Measurements from ENCODE around the gene RIPPLY2. TPM values are rescaled to one million over a fixed set of nuclear protein-coding genes. Genes with fewer than 3 reads are reported as not detected.

The RIPPLY2 gene
- total and polyA plus RNA-seq, 12 donors = 0.53 to 2.7 (median 0.83) TPM; not detected in 5

- Histone ChIP-seq H3K27me3 (no peaks in the 10 kb centered on the region), H3K9me3 (replicated peaks in 1 of 3) (no peaks in the 10 kb centered on the region), H3K4me3 (no peak overlapping the region), H3K27ac (no peak overlapping the region), H3K36me3 (replicated peaks in 1 of 2) (peaks cover 0 to 6% of the 10 kb centered on the region in 2 donors), H3K4me1 (replicated peaks in 1 of 2) (peaks cover 6 to 18% of the 10 kb centered on the region in 2 donors)
- 88 to 89% (median 89%) methylated on average over 4 of the region's 4 CpGs for WGBS, 4 donors
- intact Hi-C loops (cut with DNase I) = no loop called here
- no peak for DNase-seq
- TF ChIP-seq CTCF (IDR thresholded peaks at IDR 0.05) = no peak
- TF ChIP-seq POLR2A (IDR thresholded peaks at IDR 0.05) = no peak
Observed at GRCh38 chr6:83862776-83863471, 9.8 kb downstream of the RIPPLY2 start.

- TF ChIP-seq CTCF (IDR thresholded peaks at IDR 0.05) (no peak), POLR2A (IDR thresholded peaks at IDR 0.05) (no peak)
- intact Hi-C loops (cut with DNase I) = no loop called here
Observed at GRCh38 chr6:83867043-83867442, 13.9 kb downstream of the RIPPLY2 start.

GRCh38 chr6:83867527-83868161, 14.5 kb downstream of the RIPPLY2 start:
- Histone ChIP-seq H3K4me1 (replicated peaks in 1 of 2) (no peaks in the 10 kb centered on the region), H3K27me3 (no peaks in the 10 kb centered on the region), H3K27ac (peak overlapping the region in 2 of 5 donors; percentile 9 to 32), H3K9me3 (replicated peaks in 1 of 3) (no peaks in the 10 kb centered on the region), H3K36me3 (replicated peaks in 1 of 2) (peaks cover 0 to 6% of the 10 kb centered on the region in 2 donors), H3K4me3 (no peak overlapping the region)
- intact Hi-C loops (cut with DNase I) = no loop called here
- DNase-seq = peak; percentile 28 to 78 (median 49)
- WGBS, 4 donors = 85 to 94% (median 87%) methylated on average over 9 of the region's 9 CpGs
- no peak for TF ChIP-seq POLR2A (IDR thresholded peaks at IDR 0.05)
- TF ChIP-seq CTCF (IDR thresholded peaks at IDR 0.05) = no peak

More at GRCh38 chr6:83867043-83867442, 13.9 kb downstream of the RIPPLY2 start:
- peaks cover 0 to 6% of the 10 kb centered on the region in 2 donors for H3K36me3 ChIP-seq (replicated peaks in 1 of 2)
- no peak overlapping the region for H3K4me3 ChIP-seq
- no peak overlapping the region for H3K27ac ChIP-seq
- H3K27me3 ChIP-seq = no peaks in the 10 kb centered on the region
- H3K9me3 ChIP-seq (replicated peaks in 1 of 3) = no peaks in the 10 kb centered on the region
- H3K4me1 ChIP-seq (replicated peaks in 1 of 2) = no peaks in the 10 kb centered on the region
- DNase-seq = no peak

- TF ChIP-seq POLR2A (IDR thresholded peaks at IDR 0.05) = no peak
- TF ChIP-seq CTCF (IDR thresholded peaks at IDR 0.05) = no peak
- no peaks in the 10 kb centered on the region for H3K27me3 ChIP-seq
Observed at GRCh38 chr6:83868639-83869038, 15.5 kb downstream of the RIPPLY2 start.

More at GRCh38 chr6:83868639-83869038, 15.5 kb downstream of the RIPPLY2 start:
- Histone ChIP-seq H3K27ac (no peak overlapping the region), H3K4me1 (replicated peaks in 1 of 2) (no peaks in the 10 kb centered on the region), H3K36me3 (replicated peaks in 1 of 2) (peaks cover 0 to 6% of the 10 kb centered on the region in 2 donors), H3K4me3 (no peak overlapping the region), H3K9me3 (replicated peaks in 1 of 3) (no peaks in the 10 kb centered on the region)
- 50 to 67% (median 58%) methylated on average over 1 of the region's 1 CpG for WGBS, 4 donors
- intact Hi-C loops (cut with DNase I) = no loop called here
- DNase-seq = no peak

Data from adrenal gland (tissue), 12 donors.